Measurements from ENCODE around the gene DNAJC27.

DNAJC27 gene

GRCh38 chr2:24969784-24970183, 2.0 kb downstream of the DNAJC27 start:
- DNase-seq: no peak

GRCh38 chr2:24961903-24962302, 9.9 kb downstream of the DNAJC27 start:
- no peak for DNase-seq

DNA sequence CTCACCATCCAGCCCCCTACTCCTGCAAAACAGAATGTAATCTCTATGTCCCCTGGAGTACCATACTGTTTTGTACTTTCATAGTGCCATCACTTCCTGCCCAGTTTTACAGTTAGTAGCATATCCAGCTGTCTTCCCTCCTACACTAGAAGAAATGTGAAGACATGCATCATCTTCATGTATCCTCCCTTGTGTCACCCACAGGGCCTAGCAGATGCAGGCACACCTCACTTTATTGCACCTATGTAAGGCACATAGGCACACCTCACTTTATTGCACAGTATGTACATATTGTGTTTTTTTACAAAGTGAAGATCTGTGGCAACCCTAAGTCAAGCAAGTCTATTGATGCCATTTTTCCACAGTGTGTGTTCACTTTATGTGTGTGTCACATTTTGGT, 12.0 kb downstream of the DNAJC27 start:
- DNase-seq: no peak

DNA sequence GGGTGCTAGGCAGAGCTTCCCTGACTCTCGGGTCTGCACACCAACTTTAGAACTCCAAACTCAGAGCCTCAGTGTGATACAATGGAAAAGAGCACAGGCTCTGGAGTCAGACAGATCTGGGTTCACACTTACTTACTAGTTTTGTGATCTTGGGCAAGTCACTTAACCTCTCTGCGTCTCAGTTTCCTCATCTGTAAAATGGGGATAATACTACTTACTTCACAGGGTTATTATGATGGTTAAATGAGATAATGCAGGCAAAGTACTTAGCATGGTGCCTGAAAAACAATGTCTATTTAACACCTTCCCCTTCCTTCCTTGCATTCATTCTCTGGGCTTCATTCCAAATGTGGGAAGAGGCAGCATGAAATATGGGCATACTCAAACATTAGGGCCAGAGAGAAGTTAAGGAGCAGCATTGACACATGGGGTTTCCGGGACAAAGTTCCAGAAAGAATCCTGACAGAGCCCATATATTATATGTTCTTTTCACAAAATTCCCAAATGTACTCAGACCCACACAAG, 13.3 kb downstream of the DNAJC27 start:
- DNase-seq: no peak

DNA sequence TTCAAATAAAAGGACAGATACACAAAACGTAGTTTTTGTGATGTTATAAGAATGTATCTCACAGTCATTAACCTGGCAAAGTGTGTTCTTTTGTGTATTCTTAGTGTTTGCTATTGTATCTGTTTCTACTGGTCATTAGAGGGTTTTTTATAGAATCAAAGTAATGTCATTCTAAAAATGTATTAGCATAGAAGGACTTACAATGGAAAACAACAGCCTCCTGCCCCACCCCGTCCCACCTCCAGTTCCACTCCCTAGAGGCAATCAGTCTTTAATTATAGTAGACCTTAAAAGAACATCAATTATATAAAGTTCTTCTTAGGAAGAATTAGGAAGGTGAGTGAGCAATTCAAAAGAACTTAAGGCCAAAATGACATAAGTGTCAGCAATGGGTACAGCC, 13.8 kb downstream of the DNAJC27 start:
- DNase-seq: no peak

DNA sequence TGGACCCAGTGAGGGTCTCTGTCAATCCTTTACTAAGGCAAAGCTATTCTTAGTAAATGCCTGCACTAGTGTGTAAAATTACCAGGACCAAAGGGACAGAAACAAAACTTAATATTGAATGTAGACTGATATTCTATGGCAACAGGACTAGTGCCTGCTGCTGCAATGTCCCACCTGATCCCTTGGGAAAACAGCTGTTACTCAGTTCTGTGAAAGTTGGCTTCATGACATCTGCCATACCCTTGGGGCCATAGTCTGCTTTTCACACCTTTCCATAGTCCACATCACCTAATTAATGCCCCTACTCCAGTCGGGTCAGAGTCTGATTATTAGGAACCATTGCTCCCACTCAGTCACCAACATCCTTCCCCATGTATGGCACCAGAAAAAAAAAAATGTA, 14.5 kb downstream of the DNAJC27 start:
- DNase-seq: no peak

DNA sequence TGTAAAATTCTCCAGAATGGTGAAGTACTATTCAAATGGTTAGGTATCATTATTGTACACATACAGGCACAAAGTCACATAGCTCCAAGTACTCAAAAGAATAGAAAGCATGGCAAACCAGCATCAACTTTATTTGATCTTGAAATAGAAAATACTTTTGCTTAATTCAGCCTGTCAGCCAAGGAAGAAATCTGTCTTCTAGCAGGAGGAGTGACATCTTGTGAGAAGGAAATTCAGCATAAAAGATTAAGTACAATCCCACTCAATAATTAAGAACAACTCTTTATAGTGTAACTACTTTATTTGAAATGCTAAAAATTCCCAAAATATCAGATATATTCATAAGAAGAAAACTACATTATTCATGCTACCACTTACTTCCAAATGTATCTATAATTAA, 15.8 kb downstream of the DNAJC27 start:
- no peak for DNase-seq

- no peak for DNase-seq
These were observed 16.5 kb downstream of the DNAJC27 start for GRCh38 chr2:24955232-24955631.

- no peak for DNase-seq
These were observed 21.7 kb downstream of the DNAJC27 start for GRCh38 chr2:24950102-24950501.

DNA sequence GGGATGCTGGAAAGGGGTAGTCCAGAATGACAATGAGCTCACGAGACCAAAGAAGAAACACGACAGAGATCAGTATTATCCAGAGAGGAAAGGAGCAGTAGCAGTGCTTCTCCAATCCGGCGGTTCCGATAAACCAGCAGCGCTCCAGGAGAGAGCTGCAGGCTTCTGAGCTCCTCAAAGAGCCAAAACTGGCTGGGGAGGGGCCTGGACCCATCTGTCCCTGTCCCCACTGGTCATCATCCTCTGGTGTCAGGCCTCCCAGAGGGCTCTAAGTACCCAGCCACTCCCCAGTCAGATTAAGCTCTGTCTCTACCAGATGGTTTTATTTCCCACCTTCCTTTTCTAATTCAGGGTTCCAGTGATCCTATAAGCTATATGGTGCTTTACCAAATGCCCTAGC, 23.2 kb downstream of the DNAJC27 start:
- no peak for DNase-seq

DNA sequence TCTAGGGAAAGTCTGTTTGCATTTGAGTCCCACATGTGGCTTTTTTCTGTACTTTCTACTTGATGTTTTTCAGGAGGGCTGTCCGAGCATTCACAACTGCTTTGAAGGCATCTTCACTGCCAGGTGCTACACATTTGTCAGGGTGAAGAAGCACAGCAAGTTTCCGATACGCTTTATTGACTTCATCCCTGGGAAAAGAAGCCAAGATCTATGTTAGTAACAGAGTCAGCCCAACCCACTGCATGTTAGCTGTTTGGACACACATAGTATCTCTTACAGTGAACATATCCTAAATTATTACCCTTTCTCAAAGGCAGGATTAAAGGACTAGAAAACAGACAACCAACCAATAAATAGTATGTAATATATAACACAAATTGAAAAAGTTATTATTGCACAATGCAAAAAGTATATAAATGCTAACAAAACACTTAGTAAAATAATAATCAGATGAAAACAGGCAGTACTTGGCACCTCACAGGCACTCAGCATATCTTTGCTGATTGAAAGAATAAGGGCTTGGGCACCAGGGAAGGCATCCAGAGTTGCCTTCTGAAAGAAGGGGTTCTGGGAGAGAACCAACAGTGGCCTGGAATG, 24.1 kb downstream of the DNAJC27 start:
- no peak for DNase-seq

DNA sequence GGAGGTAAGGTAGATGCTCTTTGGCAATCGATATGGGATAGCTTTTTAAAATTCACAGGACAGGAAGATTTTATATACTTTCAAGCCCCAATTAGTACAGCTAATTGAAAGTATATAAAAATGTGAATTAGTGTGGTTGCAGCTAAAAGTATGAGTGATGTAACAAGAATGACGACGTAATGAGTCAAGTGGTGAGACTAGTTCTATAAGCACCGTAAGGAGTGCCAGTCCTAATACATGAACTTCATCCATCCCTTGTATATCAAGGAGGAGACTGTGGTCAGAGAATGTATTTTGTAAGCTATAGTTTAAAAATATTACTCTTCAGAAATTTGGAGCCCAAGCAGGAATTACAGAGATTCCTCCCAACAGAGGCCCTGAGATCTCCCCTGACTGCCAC, 25.8 kb downstream of the DNAJC27 start:
- no peak for DNase-seq

- DNase-seq: no peak
These were observed 28.2 kb downstream of the DNAJC27 start for GRCh38 chr2:24943427-24944053.

DNA sequence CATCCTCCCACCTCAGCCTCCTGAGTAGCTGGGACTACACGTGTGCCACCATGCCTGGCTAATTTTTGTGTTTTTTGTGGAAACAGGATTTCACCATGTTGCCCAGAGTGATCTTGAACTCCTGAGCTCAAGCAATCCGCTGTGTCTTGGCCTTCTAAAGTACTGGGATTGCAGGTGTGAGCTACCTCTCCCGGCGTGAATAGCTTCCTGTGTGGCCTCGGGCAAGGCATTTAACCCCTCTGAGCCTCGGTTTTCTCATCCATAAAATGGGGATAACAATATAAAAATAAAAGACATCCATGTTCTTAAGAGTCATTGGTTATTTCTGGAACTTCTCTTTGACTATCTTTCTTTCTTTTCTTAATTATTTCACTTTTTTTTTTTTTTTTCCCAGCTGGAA, 32.4 kb downstream of the DNAJC27 start:
- no peak for DNase-seq

DNA sequence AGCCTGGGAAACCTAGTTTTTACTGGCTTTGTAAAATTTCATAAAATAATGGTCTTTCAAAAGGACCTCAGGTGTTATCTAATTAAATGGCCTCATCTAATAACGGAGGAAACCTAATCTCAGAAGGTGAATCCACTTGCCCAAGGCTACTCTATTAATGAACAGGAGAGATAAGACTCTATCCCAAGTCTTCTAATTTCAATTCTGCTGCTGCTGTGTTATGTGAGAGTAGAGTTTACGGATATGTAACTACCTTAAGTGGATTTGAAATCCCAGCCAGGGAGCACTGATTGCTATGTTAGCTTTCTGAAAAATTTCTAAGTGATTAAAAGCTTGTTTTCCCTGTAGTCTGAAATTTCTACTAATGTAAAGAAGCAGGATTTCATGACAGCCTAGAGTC, 34.5 kb downstream of the DNAJC27 start:
- no peak for DNase-seq

DNA sequence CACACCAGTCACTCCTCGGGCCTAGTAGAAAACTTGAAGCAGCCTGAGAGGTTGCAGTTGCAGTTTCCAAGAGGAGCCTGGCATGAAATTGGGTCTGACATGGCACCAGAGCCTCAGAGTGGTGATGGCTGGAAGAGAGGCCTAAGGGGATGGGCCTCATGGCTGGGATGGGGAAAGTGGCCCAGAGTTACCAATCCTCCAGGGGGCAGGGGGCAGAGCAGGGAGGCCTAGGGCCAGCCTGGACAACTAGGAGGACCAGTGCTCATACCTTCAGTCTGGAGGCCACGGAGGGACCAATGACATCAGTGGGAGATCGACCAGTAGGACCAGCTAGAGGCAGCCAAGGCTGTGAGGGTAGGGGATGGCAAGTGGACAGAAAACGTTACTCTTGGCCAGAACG, 36.6 kb downstream of the DNAJC27 start:
- DNase-seq: no peak

GRCh38 chr2:24932715-24933114, 39.0 kb downstream of the DNAJC27 start:
- no peak for DNase-seq

DNA sequence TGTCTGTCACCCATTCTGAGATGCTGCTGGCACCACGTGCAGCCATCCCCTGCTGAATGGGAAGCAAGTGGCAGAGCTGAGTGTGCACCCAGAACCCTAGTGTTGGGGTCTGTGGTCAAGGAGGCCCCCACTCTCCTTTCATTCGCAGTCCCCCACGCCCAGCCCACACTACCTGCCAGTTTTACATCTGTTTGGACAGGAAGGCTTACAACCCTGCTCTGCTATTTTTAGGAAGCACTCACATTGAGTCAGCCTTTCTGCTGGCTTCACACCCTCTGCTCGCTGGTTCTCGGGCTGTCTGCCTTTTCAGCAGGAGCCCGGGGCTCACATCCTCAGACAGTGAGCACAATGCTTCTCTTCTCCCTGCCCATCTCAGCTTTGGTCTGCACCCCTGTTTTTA, 41.0 kb downstream of the DNAJC27 start:
- no peak for DNase-seq

DNA sequence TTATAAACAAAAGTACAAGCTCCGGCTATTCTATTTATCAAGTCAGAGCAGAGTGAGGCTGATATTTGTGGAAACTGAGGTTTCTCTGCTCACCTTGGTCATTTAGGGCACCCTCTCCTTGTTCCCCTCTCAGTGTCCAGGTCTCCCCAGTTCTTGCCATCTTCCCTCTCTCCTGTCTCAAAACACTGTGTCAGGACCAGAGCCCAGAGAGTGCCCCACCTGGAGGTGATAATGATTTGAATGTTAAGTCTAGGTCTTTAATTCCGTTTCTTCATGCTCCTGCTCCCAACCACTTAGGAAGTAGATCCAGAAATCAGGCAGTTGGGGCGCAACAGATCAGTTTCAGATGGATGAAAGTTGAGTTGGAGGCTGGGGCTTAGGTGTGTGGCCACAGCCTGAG, 42.5 kb downstream of the DNAJC27 start:
- no peak for DNase-seq

GRCh38 chr2:24928036-24928435, 43.7 kb downstream of the DNAJC27 start:
- no peak for DNase-seq

DNA sequence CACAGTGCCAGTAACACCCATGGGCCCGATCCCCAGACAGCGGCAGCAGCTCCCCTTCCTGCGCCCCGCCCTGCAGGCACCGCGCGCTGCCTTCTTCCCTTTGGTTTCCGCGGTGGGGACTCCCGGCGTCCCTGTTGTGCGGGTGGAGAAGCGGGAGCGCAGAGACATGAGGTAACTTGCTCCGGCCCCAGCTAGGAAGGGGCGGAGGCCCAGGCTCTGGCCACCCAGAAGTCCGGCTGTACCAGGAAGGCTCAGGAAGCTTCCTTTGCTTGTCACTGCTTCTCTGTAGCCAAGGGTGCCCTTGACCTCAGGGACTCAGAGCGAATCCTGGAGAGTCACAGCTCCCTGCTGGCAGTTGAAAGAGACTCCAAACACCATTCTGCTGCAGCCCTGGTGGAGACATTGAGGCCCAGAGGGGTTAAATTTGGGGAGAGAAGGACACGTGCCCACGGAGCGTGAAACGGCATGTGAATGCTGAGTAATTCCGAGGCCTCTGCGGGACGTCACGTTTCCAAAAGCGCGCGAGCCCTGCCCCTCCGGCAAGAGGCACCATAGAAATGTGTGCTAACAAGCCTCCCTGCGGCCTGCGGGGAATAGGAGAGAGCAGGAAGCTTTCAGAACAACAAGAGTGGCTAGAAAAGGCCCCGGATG, 45.0 kb downstream of the DNAJC27 start:
- no peak for DNase-seq

GRCh38 chr2:24926220-24926601, 45.5 kb downstream of the DNAJC27 start:
- DNase-seq: no peak

GRCh38 chr2:24925815-24926214, 45.9 kb downstream of the DNAJC27 start:
- DNase-seq: no peak

DNA sequence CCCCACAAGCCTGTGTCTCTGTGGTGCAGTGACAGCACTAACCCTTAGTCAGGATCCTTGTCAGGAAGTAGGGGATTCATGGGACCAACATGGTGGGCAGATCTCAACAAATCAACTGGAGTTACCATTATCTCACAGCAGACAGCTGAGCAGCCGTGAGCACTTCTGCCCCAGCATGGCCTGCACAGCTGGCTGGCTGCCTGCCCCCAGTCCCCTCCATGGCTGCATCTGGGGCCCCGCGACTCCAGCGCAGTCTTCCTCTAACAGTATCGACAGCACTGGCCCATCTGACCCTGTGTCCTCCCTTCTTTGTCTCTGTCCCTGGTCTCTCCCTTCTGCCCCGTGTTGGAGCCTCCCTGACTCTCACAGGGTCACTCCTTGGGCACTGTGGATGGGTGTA, 47.0 kb downstream of the DNAJC27 start:
- no peak for DNase-seq

DNA sequence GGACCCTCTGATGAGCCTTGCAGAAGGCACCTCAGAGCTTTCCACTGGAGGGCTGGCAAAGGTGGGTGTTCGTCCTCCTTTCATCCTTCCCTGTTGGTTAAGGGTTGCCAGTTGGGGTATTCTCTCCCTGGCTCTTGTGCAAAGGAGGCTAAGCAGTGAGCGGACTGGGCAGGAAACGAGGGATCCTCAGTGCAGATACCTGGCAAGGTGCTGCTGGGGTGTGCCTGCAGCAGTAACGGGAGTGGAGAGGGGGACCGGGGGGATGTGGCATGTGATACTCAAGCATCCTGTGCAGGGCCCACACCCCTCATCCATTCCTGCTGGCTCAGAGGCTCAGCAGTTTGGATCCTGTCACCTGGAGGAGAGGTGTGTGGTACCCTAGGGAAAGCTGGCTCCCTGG, 47.5 kb downstream of the DNAJC27 start:
- DNase-seq: no peak

All from NCI-H2081 treated with DMSO at 0.1 percent for 48 hours (cell line).